ENCODE results near the gene CDC14B. TPM values are rescaled to one million over a fixed set of nuclear protein-coding genes. Genes with fewer than 3 reads are reported as not detected.

CDC14B gene
- total and polyA plus RNA-seq, 2 of the 4 experiments (the other 2 are of a cell fraction), result 9.7 to 26.3 TPM

GRCh38 chr9:96554326-96554725 is 65.3 kb downstream of the CDC14B start:
- DNase-seq (peak; percentile 43), ATAC-seq (ENCODE audit: low read depth) (no peak)
- in situ Hi-C loops (cut with MboI; ENCODE audit: low sequenced_read_pairs) (no loop called here), dilution Hi-C loops (cut with HindIII; ENCODE audit: low sequenced_read_pairs, unreplicated experiment) (no loop called here), intact Hi-C loops (cut with micrococcal nuclease) (no loop called here)
- H3K27me3 ChIP-seq (ENCODE audit: control insufficient read depth, insufficient read depth, low read length), result no peaks in the 10 kb centered on the region
- no peak overlapping the region for H3K14ac ChIP-seq (replicated peaks; ENCODE audit: low read depth, low read length)
- H2BK20ac ChIP-seq (ENCODE audit: low read depth, low read length), result no peak overlapping the region
- no CpG with 5 or more reads among the region's 1 CpG for WGBS, 2 experiments (ENCODE audit: extremely low coverage in 2 of 2, insufficient read length in 1 of 2)
- peak overlapping the region; percentile 56 for H2BK5ac ChIP-seq (ENCODE audit: low read depth, low read length, poor library complexity, severe bottlenecking)
- no peaks in the 10 kb centered on the region for H3K9me3 ChIP-seq (ENCODE audit: control insufficient read depth, insufficient read depth, low read length)
- H2AFZ ChIP-seq (replicated peaks; ENCODE audit: low read length, poor library complexity), result no peak overlapping the region
- H3K4ac ChIP-seq (ENCODE audit: low read depth, low read length), result no peak overlapping the region
- H4K91ac ChIP-seq (ENCODE audit: insufficient read depth, low read depth, low read length), result no peak overlapping the region
- no peak overlapping the region for H3K9ac ChIP-seq (ENCODE audit: low read depth, low read length)
- H2BK15ac ChIP-seq (ENCODE audit: low read depth, low read length), result no peak overlapping the region
- H4K8ac ChIP-seq (ENCODE audit: low read depth in 2 of 2, low read length in 2 of 2), result no peak overlapping the region
- H3K18ac ChIP-seq (ENCODE audit: low read depth, low read length), result no peak overlapping the region
- TF ChIP-seq RFX5 (IDR thresholded peaks at IDR 0.05; ENCODE audit: low read depth, low read length) (no peak), MAFK (IDR thresholded peaks at IDR 0.05; ENCODE audit: low read depth, low read length) (no peak), USF2 (IDR thresholded peaks at IDR 0.05; ENCODE audit: low read depth, low read length) (no peak), SMC3 (IDR thresholded peaks at IDR 0.05; ENCODE audit: low read depth, low read length) (no peak), MAZ (IDR thresholded peaks at IDR 0.05; ENCODE audit: borderline replicate concordance, low read depth, low read length) (no peak), FOS (IDR thresholded peaks at IDR 0.05; ENCODE audit: low read depth, low read length) (no peak), CHD1 (IDR thresholded peaks at IDR 0.05; ENCODE audit: low read depth, low read length) (no peak), RAD21 (IDR thresholded peaks at IDR 0.05; ENCODE audit: low read length) (no peak), POLR2A (IDR thresholded peaks at IDR 0.05; ENCODE audit: low read depth, low read length) (no peak), NFE2L2 (IDR thresholded peaks at IDR 0.05; ENCODE audit: low read depth, low read length) (no peak), RCOR1 (IDR thresholded peaks at IDR 0.05; ENCODE audit: insufficient replicate concordance, low read length) (no peak), CTCF (conservative IDR thresholded peaks at IDR 0.05; ENCODE audit: low read depth, low read length) (no peak), BHLHE40 (IDR thresholded peaks at IDR 0.05; ENCODE audit: low read depth, low read length) (no peak), CEBPB (IDR thresholded peaks at IDR 0.05; ENCODE audit: low read depth, low read length) (no peak), MXI1 (IDR thresholded peaks at IDR 0.05; ENCODE audit: borderline replicate concordance, low read depth, low read length) (no peak), ELK1 (IDR thresholded peaks at IDR 0.05; ENCODE audit: borderline replicate concordance, low read depth, low read length) (no peak)
- no peak overlapping the region for H3K4me3 ChIP-seq (ENCODE audit: insufficient read depth, low read depth, low read length)
- H2AK9ac ChIP-seq (replicated peaks; ENCODE audit: low read depth, low read length, poor library complexity), result no peak overlapping the region
- H4K20me1 ChIP-seq (ENCODE audit: insufficient read depth, low read length), result no peaks in the 10 kb centered on the region
- no peak overlapping the region for H2AK5ac ChIP-seq (ENCODE audit: low read depth, low read length)
- no peak overlapping the region for H3K27ac ChIP-seq (ENCODE audit: insufficient read depth, low read length)
- peaks cover 5% of the 10 kb centered on the region for H3K36me3 ChIP-seq (ENCODE audit: control insufficient read depth, insufficient read depth, low read length)
- ChIA-PET POLR2A (ENCODE audit: unreplicated experiment) (no interaction called here), CTCF (no interaction called here)
- H3K23ac ChIP-seq (ENCODE audit: low read depth, low read length), result no peak overlapping the region
- no TSS peak for BruUV-seq (replicated peaks)
- peaks cover 15% of the 10 kb centered on the region for H3K9me1 ChIP-seq (ENCODE audit: insufficient read depth, low read length)
- H4K5ac ChIP-seq (ENCODE audit: low read depth, low read length), result no peak overlapping the region
- H3K4me2 ChIP-seq (ENCODE audit: low read depth, low read length), result no peak overlapping the region
- no peak overlapping the region for H2BK120ac ChIP-seq (ENCODE audit: low read depth, low read length)
- no peak overlapping the region for H3K56ac ChIP-seq (ENCODE audit: extremely low read depth, insufficient read depth, low read length)
- peaks cover 12 to 23% of the 10 kb centered on the region in 2 experiments for H3K79me1 ChIP-seq (ENCODE audit: low read depth in 1 of 2, low read length in 2 of 2)
- H3K4me1 ChIP-seq (ENCODE audit: control insufficient read depth, insufficient read depth, low read length), result peaks cover 18% of the 10 kb centered on the region

Data from IMR-90 (cell line).